Neural progenitor cell (in vitro differentiated cells): ENCODE measurements around the gene PBX1. TPM values are rescaled to one million over a fixed set of nuclear protein-coding genes. Genes with fewer than 3 reads are reported as not detected.

Source experiments
- DNase-seq: peaks from one replicate; pipeline ENCODE4 v3.0.0-alpha.2; 2016; ENCODE audit warnings: low spot score
- H2AFZ ChIP-seq: fragments of 200-600 bp; sonication (generic); replicated peaks from 2 replicates; pipeline ENCODE4 v1.6.1; 2016; ENCODE audit warnings: antibody characterized with exemption
- H3F3A ChIP-seq: fragments of 200-600 bp; sonication (generic); 2 replicates; pipeline ENCODE4 v1.6.1; 2016; ENCODE audit warnings: antibody characterized with exemption, low read depth
- H3K27ac ChIP-seq: fragments of 200-600 bp; sonication (generic); 2 replicates; pipeline ENCODE4 v1.5.1; 2016; ENCODE audit warnings: mild to moderate bottlenecking
- H3K27me3 ChIP-seq: fragments of 200-600 bp; sonication (generic); 2 replicates; pipeline ENCODE4 v1.6.1; 2016; ENCODE audit warnings: mild to moderate bottlenecking, moderate library complexity
- H3K36me3 ChIP-seq: fragments of 200-600 bp; sonication (generic); 2 replicates; pipeline ENCODE4 v1.5.1; 2016
- H3K4me1 ChIP-seq: fragments of 200-600 bp; sonication (generic); 2 replicates; pipeline ENCODE4 v1.6.1; 2016; ENCODE audit warnings: mixed run types
- H3K4me2 ChIP-seq: fragments of 200-600 bp; sonication (generic); 2 replicates; pipeline ENCODE4 v1.6.1; 2016
- H3K4me3 ChIP-seq: fragments of 200-600 bp; sonication (generic); 2 replicates; pipeline ENCODE4 v1.5.1; 2016
- H3K79me2 ChIP-seq: fragments of 200-600 bp; sonication (generic); 2 replicates; pipeline ENCODE4 v1.6.1; 2016; ENCODE audit warnings: low read depth
- H3K9ac ChIP-seq: fragments of 200-600 bp; sonication (generic); 2 replicates; pipeline ENCODE4 v1.6.1; 2016
- H3K9me3 ChIP-seq: fragments of 200-600 bp; sonication (generic); 2 replicates; pipeline ENCODE4 v1.5.1; 2016; ENCODE audit warnings: low read depth
- H4K20me1 ChIP-seq: fragments of 200-600 bp; sonication (generic); 2 replicates; pipeline ENCODE4 v1.6.1; 2016; ENCODE audit warnings: low read depth
- H3K27ac Mint-ChIP-seq: 3 replicates; pipeline ENCODE4 v1.8.0; 2021; ENCODE audit warnings: mixed read lengths
- H3K27me3 Mint-ChIP-seq: 2 replicates; pipeline ENCODE4 v1.8.0; 2022; ENCODE audit warnings: low read depth, mild to moderate bottlenecking, inconsistent platforms, moderate library complexity, mixed read lengths; ENCODE audit not compliant: insufficient read depth
- H3K36me3 Mint-ChIP-seq: 3 replicates; pipeline ENCODE4 v1.8.0; 2021; ENCODE audit warnings: mixed read lengths
- H3K4me1 Mint-ChIP-seq: 3 replicates; pipeline ENCODE4 v1.8.0; 2021; ENCODE audit warnings: mixed read lengths
- H3K4me3 Mint-ChIP-seq: 3 replicates; pipeline ENCODE4 v1.8.0; 2021; ENCODE audit warnings: mild to moderate bottlenecking, moderate library complexity, mixed read lengths
- H3K9me3 Mint-ChIP-seq: 3 replicates; pipeline ENCODE4 v1.8.0; 2020; ENCODE audit warnings: mixed read lengths
- EZH2 ChIP-seq: fragments of 200-600 bp; sonication (generic); IDR thresholded peaks from 2 replicates; pipeline ENCODE4 v1.6.1; 2017; ENCODE audit warnings: antibody characterized with exemption, mild to moderate bottlenecking, moderate library complexity
- EZH2phosphoT487 ChIP-seq: fragments of 200-600 bp; sonication (generic); IDR thresholded peaks from 2 replicates; pipeline ENCODE4 v1.6.1; 2017; ENCODE audit warnings: antibody characterized with exemption
- total RNA-seq: library from RNA; depleted of rRNA; stranded (reverse); fragments of >200 nt; gene quantifications from 2 replicates; pipeline ENCODE4 v1.2.3, GENCODE V29; 2015; ENCODE audit warnings: low replicate concordance
- TF ChIP-seq, protein P1 (sequence below): fragments of 200-600 bp; sonication (generic); IDR thresholded peaks from 2 replicates; pipeline ENCODE4 v1.5.1; 2017; ENCODE audit warnings: antibody characterized with exemption, mild to moderate bottlenecking

Gene PBX1
- total RNA-seq, 1 donor from 2014 or later = 91.1 TPM

DNA sequence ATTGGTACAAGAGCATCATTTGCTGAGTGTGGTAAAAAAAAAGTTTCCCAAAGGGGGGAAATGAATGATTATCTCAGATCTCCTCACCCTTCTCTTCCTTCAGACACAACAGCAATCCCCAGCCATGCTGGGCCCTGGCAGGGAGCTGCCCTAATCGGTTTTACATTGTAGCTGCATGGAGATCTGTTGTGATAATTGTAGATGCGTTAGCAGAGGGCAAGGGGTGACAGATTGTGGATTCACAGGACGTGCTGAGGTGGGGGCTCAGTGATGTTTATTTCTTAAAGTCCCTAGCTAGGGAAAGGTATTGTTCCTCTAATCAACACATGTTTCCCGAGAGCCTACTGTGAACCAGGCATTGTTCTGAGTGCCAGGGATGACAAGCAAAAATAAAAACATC lies 304.1 kb downstream of the PBX1 start:
- no peaks in the 10 kb centered on the region for H3K36me3 Mint-ChIP-seq
- Histone ChIP-seq H3K79me2 (no peaks in the 10 kb centered on the region), H3K4me2 (peak overlapping the region; percentile 35), H4K20me1 (no peaks in the 10 kb centered on the region), H3K36me3 (no peaks in the 10 kb centered on the region), H3K27ac (no peak overlapping the region), H3K4me3 (no peak overlapping the region), H3K27me3 (no peaks in the 10 kb centered on the region), H3K4me1 (peaks cover 13% of the 10 kb centered on the region), H3F3A (no peaks in the 10 kb centered on the region), H2AFZ (no peak overlapping the region), H3K9me3 (no peaks in the 10 kb centered on the region), H3K9ac (no peak overlapping the region)
- TF ChIP-seq, protein P1, sequence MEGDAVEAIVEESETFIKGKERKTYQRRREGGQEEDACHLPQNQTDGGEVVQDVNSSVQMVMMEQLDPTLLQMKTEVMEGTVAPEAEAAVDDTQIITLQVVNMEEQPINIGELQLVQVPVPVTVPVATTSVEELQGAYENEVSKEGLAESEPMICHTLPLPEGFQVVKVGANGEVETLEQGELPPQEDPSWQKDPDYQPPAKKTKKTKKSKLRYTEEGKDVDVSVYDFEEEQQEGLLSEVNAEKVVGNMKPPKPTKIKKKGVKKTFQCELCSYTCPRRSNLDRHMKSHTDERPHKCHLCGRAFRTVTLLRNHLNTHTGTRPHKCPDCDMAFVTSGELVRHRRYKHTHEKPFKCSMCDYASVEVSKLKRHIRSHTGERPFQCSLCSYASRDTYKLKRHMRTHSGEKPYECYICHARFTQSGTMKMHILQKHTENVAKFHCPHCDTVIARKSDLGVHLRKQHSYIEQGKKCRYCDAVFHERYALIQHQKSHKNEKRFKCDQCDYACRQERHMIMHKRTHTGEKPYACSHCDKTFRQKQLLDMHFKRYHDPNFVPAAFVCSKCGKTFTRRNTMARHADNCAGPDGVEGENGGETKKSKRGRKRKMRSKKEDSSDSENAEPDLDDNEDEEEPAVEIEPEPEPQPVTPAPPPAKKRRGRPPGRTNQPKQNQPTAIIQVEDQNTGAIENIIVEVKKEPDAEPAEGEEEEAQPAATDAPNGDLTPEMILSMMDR = no peak
- TF ChIP-seq EZH2 (no peak), EZH2phosphoT487 (no peak)
- H3K4me1 Mint-ChIP-seq = peaks cover 5% of the 10 kb centered on the region
- H3K27me3 Mint-ChIP-seq = peaks cover 3% of the 10 kb centered on the region
- no peak overlapping the region for H3K4me3 Mint-ChIP-seq
- no peak overlapping the region for H3K27ac Mint-ChIP-seq
- no peak for DNase-seq
- no peaks in the 10 kb centered on the region for H3K9me3 Mint-ChIP-seq

- H3K4me1 Mint-ChIP-seq = peaks cover 5% of the 10 kb centered on the region
- H3K9me3 ChIP-seq = no peaks in the 10 kb centered on the region
- no peak overlapping the region for H2AFZ ChIP-seq
- no peaks in the 10 kb centered on the region for H4K20me1 ChIP-seq
- DNase-seq = no peak
- TF ChIP-seq EZH2phosphoT487 = no peak
- TF ChIP-seq EZH2 = no peak
- TF ChIP-seq, protein P1 = no peak
- H3K4me3 Mint-ChIP-seq = no peak overlapping the region
- H3K27ac ChIP-seq = no peak overlapping the region
- H3K27ac Mint-ChIP-seq = no peak overlapping the region
- H3F3A ChIP-seq = no peaks in the 10 kb centered on the region
- no peak overlapping the region for H3K4me3 ChIP-seq
- peaks cover 3% of the 10 kb centered on the region for H3K27me3 Mint-ChIP-seq
- H3K4me2 ChIP-seq = no peak overlapping the region
- no peaks in the 10 kb centered on the region for H3K36me3 ChIP-seq
- no peaks in the 10 kb centered on the region for H3K27me3 ChIP-seq
- no peak overlapping the region for H3K9ac ChIP-seq
- H3K79me2 ChIP-seq = no peaks in the 10 kb centered on the region
- peaks cover 12% of the 10 kb centered on the region for H3K4me1 ChIP-seq
- H3K9me3 Mint-ChIP-seq = no peaks in the 10 kb centered on the region
- H3K36me3 Mint-ChIP-seq = no peaks in the 10 kb centered on the region
Measured at GRCh38 chr1:164864161-164864560, 305.2 kb downstream of the PBX1 start.

GRCh38 chr1:164865385-164865784 lies 306.4 kb downstream of the PBX1 start:
- Histone ChIP-seq H3K4me2 (no peak overlapping the region), H3K9ac (no peak overlapping the region), H4K20me1 (no peaks in the 10 kb centered on the region), H2AFZ (no peak overlapping the region), H3F3A (no peaks in the 10 kb centered on the region), H3K4me1 (peaks cover 12% of the 10 kb centered on the region), H3K79me2 (no peaks in the 10 kb centered on the region), H3K36me3 (no peaks in the 10 kb centered on the region), H3K27me3 (no peaks in the 10 kb centered on the region), H3K9me3 (no peaks in the 10 kb centered on the region), H3K4me3 (no peak overlapping the region), H3K27ac (no peak overlapping the region)
- TF ChIP-seq, protein P1 = no peak
- TF ChIP-seq EZH2 = no peak
- TF ChIP-seq EZH2phosphoT487 = no peak
- H3K27ac Mint-ChIP-seq = no peak overlapping the region
- peaks cover 3% of the 10 kb centered on the region for H3K27me3 Mint-ChIP-seq
- no peak overlapping the region for H3K4me3 Mint-ChIP-seq
- no peak for DNase-seq
- no peaks in the 10 kb centered on the region for H3K9me3 Mint-ChIP-seq
- peaks cover 5% of the 10 kb centered on the region for H3K4me1 Mint-ChIP-seq
- H3K36me3 Mint-ChIP-seq = no peaks in the 10 kb centered on the region
